Measurements from ENCODE around the gene GATAD2A. TPM values are rescaled to one million over a fixed set of nuclear protein-coding genes. Genes with fewer than 3 reads are reported as not detected.

Gene GATAD2A
- total RNA-seq, 2 experiments from 2014 or later, result 123 to 139 TPM

DNA sequence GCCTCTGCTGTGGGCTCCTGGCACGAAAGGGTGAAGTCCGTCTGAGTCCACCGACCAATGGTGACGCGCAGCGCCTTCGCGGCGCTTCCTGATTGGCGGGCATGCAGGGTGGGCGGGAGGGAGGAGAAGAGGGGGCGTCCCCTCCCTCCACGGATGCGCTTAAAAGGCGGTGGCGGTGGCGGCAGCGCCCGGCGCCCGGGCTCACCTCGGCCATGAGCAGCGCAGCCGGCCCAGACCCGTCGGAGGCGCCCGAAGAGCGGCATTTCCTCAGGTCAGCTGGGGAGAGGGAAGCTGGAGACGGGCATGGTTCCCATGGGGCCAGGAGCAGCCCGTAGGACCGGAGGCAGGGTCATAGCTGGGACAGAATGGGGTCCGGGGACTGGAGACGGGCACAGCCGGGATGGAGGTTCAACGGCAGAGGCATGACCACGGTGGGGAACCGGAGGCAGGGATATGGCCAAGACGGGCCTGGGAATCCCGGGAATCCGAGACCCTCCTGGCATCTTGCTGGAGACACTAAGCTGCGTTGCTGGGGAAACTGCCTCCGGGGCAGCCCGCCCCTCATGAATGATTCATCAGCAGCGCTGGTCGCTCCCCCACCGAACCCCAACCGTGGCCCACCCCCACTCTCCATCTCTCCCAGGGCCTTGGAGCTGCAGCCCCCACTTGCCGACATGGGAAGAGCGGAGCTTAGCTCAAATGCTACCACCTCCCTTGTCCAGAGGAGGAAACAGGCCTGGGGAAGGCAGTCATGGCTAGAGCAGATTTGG lies 123.4 kb downstream of the GATAD2A start, which contains the start of gene YJEFN3:
Gene YJEFN3, plus strand, starts transcription at position 191 of the 770 bp plus-strand sequence. Its CDS starts 22 bp downstream, at position 213.
- ATAC-seq (no peak), DNase-seq (no peak)
- Mint-ChIP-seq H3K27me3 (no peaks in the 10 kb centered on the region), H3K36me3 (ENCODE audit: low read depth) (peaks cover 17% of the 10 kb centered on the region), H3K4me1 (peaks cover 10% of the 10 kb centered on the region), H3K4me3 (no peak within 1 kb of the TSS), H3K9me3 (ENCODE audit: low read depth) (no peaks in the 10 kb centered on the region), H3K27ac (no peak within 1 kb of the TSS)
- intact Hi-C loops (cut with DNase I, micrococcal nuclease), result no loop called here
- CTCF ChIA-PET, result interaction anchor here (0.5 to 0.6 kb wide), 2 partner anchors 22 to 24 kb away, joined by 3 read pairs; no protein-coding TSS in a partner anchor
- POLR2A ChIA-PET, result interaction anchor here (2.2 kb wide), 1 partner anchor 13 kb away, joined by 7 read pairs; the partner anchor contains the start of genes NDUFA13 and TSSK6

GRCh38 chr19:19529783-19530422 lies 124.4 kb downstream of the GATAD2A start:
- ATAC-seq, result no peak

DNA sequence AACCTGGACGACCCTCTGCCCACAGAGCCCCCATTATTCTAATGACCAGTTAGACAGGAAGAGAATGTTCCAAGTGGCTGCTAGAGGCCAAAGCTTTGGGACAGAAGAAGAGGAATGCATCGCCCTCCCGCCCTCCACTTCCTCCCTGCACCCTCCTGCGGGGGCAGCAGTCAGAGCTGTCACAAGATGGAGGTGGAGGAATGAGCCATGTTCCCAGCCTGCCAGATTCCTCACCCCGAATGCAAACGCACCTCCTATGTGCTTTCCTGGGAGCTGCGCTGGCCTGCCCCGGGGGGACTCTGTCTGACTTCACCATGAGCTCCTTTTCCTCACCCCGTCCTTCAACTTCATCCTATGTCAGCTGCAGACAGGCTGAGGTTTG lies 124.9 kb downstream of the GATAD2A start:
- Mint-ChIP-seq H3K27me3 (no peaks in the 10 kb centered on the region), H3K9me3 (ENCODE audit: low read depth) (no peaks in the 10 kb centered on the region), H3K4me3 (no peak overlapping the region), H3K36me3 (ENCODE audit: low read depth) (peaks cover 12% of the 10 kb centered on the region), H3K4me1 (peaks cover 8% of the 10 kb centered on the region), H3K27ac (no peak overlapping the region)
- no peak for ATAC-seq
- no peak for DNase-seq
- intact Hi-C loops (cut with DNase I, micrococcal nuclease), result loop anchor here in 1 of 2 experiments (5.0 kb wide), 1 partner anchor 202 kb away; the partner anchor contains the start of gene ZNF14
- CTCF ChIA-PET, result interaction anchor here (0.9 to 4.6 kb wide), 3 partner anchors 8 to 114 kb away, joined by 3 to 48 read pairs (median 30); partner anchors contain the start of gene GMIP
- POLR2A ChIA-PET, result no interaction called here

More at GRCh38 chr19:19529783-19530422, 124.4 kb downstream of the GATAD2A start:
- intact Hi-C loops (cut with DNase I, micrococcal nuclease), result loop anchor here in 1 of 2 experiments (5.0 kb wide), 1 partner anchor 202 kb away; the partner anchor contains the start of gene ZNF14
- Mint-ChIP-seq H3K4me1 (peaks cover 8% of the 10 kb centered on the region), H3K27me3 (no peaks in the 10 kb centered on the region), H3K9me3 (ENCODE audit: low read depth) (no peaks in the 10 kb centered on the region), H3K4me3 (no peak overlapping the region), H3K27ac (no peak overlapping the region), H3K36me3 (ENCODE audit: low read depth) (peaks cover 12% of the 10 kb centered on the region)
- no peak for DNase-seq
- CTCF ChIA-PET, result interaction anchor here (0.9 to 4.6 kb wide), 3 partner anchors 8 to 115 kb away, joined by 3 to 48 read pairs (median 30); partner anchors contain the start of gene GMIP
- POLR2A ChIA-PET, result no interaction called here

DNA sequence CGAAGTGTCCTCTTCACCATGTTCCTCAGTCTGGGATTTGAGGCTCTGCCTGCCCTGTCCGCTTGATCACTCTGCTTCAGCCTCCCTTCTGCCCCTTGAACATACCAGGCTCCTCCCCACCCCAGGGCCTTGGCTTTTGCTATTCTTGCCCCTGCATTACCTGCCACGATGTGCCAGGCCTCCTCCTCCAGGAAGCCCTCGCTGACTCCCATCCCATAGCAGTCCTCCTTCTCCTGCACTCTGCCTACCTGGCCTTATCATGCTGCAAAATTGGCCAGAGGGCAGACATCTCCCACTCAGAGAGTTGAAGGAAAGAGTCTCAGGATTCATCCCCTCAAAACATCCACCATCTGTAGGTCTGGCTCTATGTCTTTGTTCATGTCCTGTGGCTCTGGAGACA lies 125.4 kb downstream of the GATAD2A start:
- ATAC-seq, result no peak
- intact Hi-C loops (cut with DNase I, micrococcal nuclease), result loop anchor here in 1 of 2 experiments (5.0 kb wide), 1 partner anchor 201 kb away; the partner anchor contains the start of gene ZNF14
- no peaks in the 10 kb centered on the region for H3K27me3 Mint-ChIP-seq
- H3K9me3 Mint-ChIP-seq (ENCODE audit: low read depth), result no peaks in the 10 kb centered on the region
- ChIA-PET CTCF (interaction anchor here (0.6 to 4.6 kb wide), 8 partner anchors 9 to 477 kb away, joined by 3 to 48 read pairs (median 4); partner anchors contain the start of gene GMIP), POLR2A (interaction anchor here (0.6 kb wide), 2 partner anchors 10 to 335 kb away, joined by 3 to 4 read pairs; partner anchors contain the start of gene ZNF253)
- DNase-seq, result no peak
- H3K4me1 Mint-ChIP-seq, result peaks cover 8% of the 10 kb centered on the region
- H3K36me3 Mint-ChIP-seq (ENCODE audit: low read depth), result peaks cover 12% of the 10 kb centered on the region
- no peak overlapping the region for H3K4me3 Mint-ChIP-seq
- H3K27ac Mint-ChIP-seq, result no peak overlapping the region

DNA sequence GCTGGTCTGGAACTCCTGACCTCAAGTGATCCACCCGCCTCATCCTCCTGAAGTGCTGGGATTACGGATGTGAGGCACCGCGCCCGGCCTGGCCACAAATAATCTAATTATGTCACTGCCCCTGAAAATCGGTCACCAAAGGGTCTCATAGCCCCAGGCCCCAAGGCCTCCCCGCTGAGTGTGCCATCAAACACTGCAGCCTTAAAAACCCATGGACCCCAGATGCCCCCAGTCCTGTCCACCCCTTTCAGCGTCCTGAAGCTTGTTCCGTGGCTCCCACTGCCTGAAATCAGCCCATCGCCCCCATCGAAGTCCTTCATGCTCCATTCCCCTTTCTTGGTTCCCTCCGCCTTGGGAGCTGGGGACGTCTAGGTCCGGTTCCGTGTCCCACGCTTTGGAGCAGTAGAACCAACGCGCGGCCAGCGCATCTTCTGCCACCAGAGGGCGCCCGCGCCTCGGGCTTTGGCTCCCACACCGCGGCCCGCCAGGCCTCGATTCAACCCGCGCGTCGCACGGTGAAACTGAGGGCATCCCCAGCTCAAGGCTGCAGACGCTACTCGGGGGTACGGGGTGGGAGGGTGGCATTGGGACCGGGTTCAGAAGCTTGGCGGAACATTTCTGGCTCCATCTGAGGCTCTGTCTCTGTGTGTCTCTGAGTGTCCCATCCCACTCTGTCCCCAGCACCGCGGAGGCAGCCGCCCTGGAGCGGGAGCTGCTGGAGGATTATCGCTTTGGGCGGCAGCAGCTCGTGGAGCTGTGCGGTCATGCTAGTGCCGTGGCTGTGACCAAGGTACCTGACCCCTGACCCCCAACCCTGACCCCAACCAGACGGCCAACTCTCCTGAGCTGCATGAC lies 126.7 kb downstream of the GATAD2A start:
- no peaks in the 10 kb centered on the region for H3K9me3 Mint-ChIP-seq (ENCODE audit: low read depth)
- H3K27me3 Mint-ChIP-seq, result no peaks in the 10 kb centered on the region
- peaks cover 10% of the 10 kb centered on the region for H3K4me1 Mint-ChIP-seq
- ATAC-seq (peak; percentile 87), DNase-seq (peak; percentile 92)
- H3K27ac Mint-ChIP-seq, result no peak overlapping the region
- intact Hi-C loops (cut with DNase I, micrococcal nuclease), result loop anchor here (1.0 to 5.0 kb wide), 6 partner anchors 22 to 427 kb away; partner anchors contain the start of genes GMIP (in 1 of the 2) and ZNF14 (in 1 of the 2)
- H3K4me3 Mint-ChIP-seq, result no peak overlapping the region
- peaks cover 9% of the 10 kb centered on the region for H3K36me3 Mint-ChIP-seq (ENCODE audit: low read depth)
- POLR2A ChIA-PET, result interaction anchor here (0.7 to 1.0 kb wide), 3 partner anchors 9 to 112 kb away, joined by 3 read pairs; partner anchors contain the start of gene NDUFA13
- CTCF ChIA-PET, result interaction anchor here (0.6 to 4.6 kb wide), 34 partner anchors 9 to 475 kb away, joined by 3 to 48 read pairs (median 3); partner anchors contain the start of genes GMIP, NDUFA13 and TSSK6

- peaks cover 15% of the 10 kb centered on the region for H3K4me1 Mint-ChIP-seq
- ChIA-PET CTCF (interaction anchor here (0.6 to 4.6 kb wide), 28 partner anchors 8 to 505 kb away, joined by 3 to 48 read pairs (median 4); partner anchors contain the start of genes GMIP, NDUFA13 and TSSK6), POLR2A (interaction anchor here (0.7 to 1.0 kb wide), 2 partner anchors 8 to 17 kb away, joined by 3 read pairs; partner anchors contain the start of gene NDUFA13)
- intact Hi-C loops (cut with DNase I, micrococcal nuclease), result loop anchor here (1.0 to 5.0 kb wide), 6 partner anchors 21 to 426 kb away; partner anchors contain the start of genes GMIP (in 1 of the 2) and ZNF14 (in 1 of the 2)
- H3K27me3 Mint-ChIP-seq, result peaks cover 4% of the 10 kb centered on the region
- ATAC-seq, result no peak
- no peak overlapping the region for H3K27ac Mint-ChIP-seq
- H3K36me3 Mint-ChIP-seq (ENCODE audit: low read depth), result peaks cover 7% of the 10 kb centered on the region
- no peak for DNase-seq
- no peaks in the 10 kb centered on the region for H3K9me3 Mint-ChIP-seq (ENCODE audit: low read depth)
- H3K4me3 Mint-ChIP-seq, result no peak overlapping the region
These were observed 127.6 kb downstream of the GATAD2A start for GRCh38 chr19:19532806-19533701.

GRCh38 chr19:19533841-19534240 lies 128.4 kb downstream of the GATAD2A start:
- H3K27me3 Mint-ChIP-seq, result peaks cover 8% of the 10 kb centered on the region
- no peak overlapping the region for H3K4me3 Mint-ChIP-seq
- no peak overlapping the region for H3K27ac Mint-ChIP-seq
- intact Hi-C loops (cut with DNase I, micrococcal nuclease), result loop anchor here (2.0 to 5.0 kb wide), 2 partner anchors 198 to 425 kb away; partner anchors contain the start of gene ZNF14 (in 1 of the 2)
- ATAC-seq (no peak), DNase-seq (no peak)
- CTCF ChIA-PET, result interaction anchor here (0.6 to 4.6 kb wide), 3 partner anchors 21 to 505 kb away, joined by 3 to 48 read pairs (median 3); partner anchors contain the start of gene GMIP
- H3K9me3 Mint-ChIP-seq (ENCODE audit: low read depth), result no peaks in the 10 kb centered on the region
- POLR2A ChIA-PET, result no interaction called here
- H3K4me1 Mint-ChIP-seq, result peaks cover 19% of the 10 kb centered on the region
- H3K36me3 Mint-ChIP-seq (ENCODE audit: low read depth), result peaks cover 9% of the 10 kb centered on the region

- Mint-ChIP-seq H3K4me3 (no peak overlapping the region), H3K9me3 (ENCODE audit: low read depth) (no peaks in the 10 kb centered on the region), H3K4me1 (peaks cover 25% of the 10 kb centered on the region), H3K27ac (no peak overlapping the region), H3K36me3 (ENCODE audit: low read depth) (peaks cover 7% of the 10 kb centered on the region), H3K27me3 (peaks cover 9% of the 10 kb centered on the region)
- intact Hi-C loops (cut with DNase I, micrococcal nuclease), result loop anchor here in 1 of 2 experiments (5.0 kb wide), 1 partner anchor 198 kb away; the partner anchor contains the start of gene ZNF14
- DNase-seq, result no peak
- ChIA-PET POLR2A (no interaction called here), CTCF (interaction anchor here (0.7 to 2.1 kb wide), 2 partner anchors 19 to 129 kb away, joined by 4 to 6 read pairs; partner anchors contain the start of gene GATAD2A)
- no peak for ATAC-seq
These were observed 129.2 kb downstream of the GATAD2A start for GRCh38 chr19:19534556-19535265.

Measured in activated CD4-positive, alpha-beta T cell treated with anti-CD3 and anti-CD28 coated beads for 36 hours (primary cell).